B cell (primary cell): ENCODE results near the gene MPDZ. TPM values are rescaled to one million over a fixed set of nuclear protein-coding genes. Genes with fewer than 3 reads are reported as not detected.

Source experiments
- ATAC-seq: fragments of 200-7000 bp; cut with Tn5 transposase; one replicate; pipeline ENCODE4 v1.10.0; 2021; ENCODE audit warnings: low read depth, mild to moderate bottlenecking, moderate number of reproducible peaks, moderate library complexity
- CTCF ChIA-PET: fragments of 350-600 bp; sonication (Branson Sonifier 250); formaldehyde crosslinking; loops from one replicate; lab custom pipeline; 2021; ENCODE audit warnings: antibody characterized with exemption, inconsistent platforms; lab: Charles Lee
- POLR2A ChIA-PET: fragments of 350-600 bp; sonication (Branson Sonifier 250); formaldehyde crosslinking; loops from one replicate; lab custom pipeline; 2021; ENCODE audit warnings: antibody characterized with exemption; lab: Charles Lee
- DNase-seq: peaks from one replicate; pipeline ENCODE4 v3.0.0; 2013
- H2AFZ ChIP-seq: 2 replicates; pipeline ENCODE4 v1.6.1; 2012; ENCODE audit warnings: mild to moderate bottlenecking, low read depth, low read length; ENCODE audit not compliant: insufficient read depth, poor library complexity, severe bottlenecking
- H3K27ac ChIP-seq, 2 donors: 1 replicate in 1 of 2; 2 replicates in 1 of 2; pipeline ENCODE4 v1.5.1; 2012 to 2013; ENCODE audit warnings: low read length in 2 of 2, mild to moderate bottlenecking in 2 of 2, moderate library complexity in 1 of 2
- H3K27me3 ChIP-seq, 4 experiments: fragments of 200-600 bp in 1 of 4; sonication (generic) in 1 of 4; replicated peaks in 1 of 4; 1 replicate in 2 of 4; 2 replicates in 2 of 4; pipeline versions ENCODE4 v1.6.1 to v1.7.0; 2013 to 2016; ENCODE audit warnings: low read length in 3 of 4, mild to moderate bottlenecking in 2 of 4, mixed read lengths in 1 of 4, moderate library complexity in 1 of 4; ENCODE audit not compliant: insufficient read depth in 4 of 4, control insufficient read depth in 3 of 4; ENCODE audit errors: control extremely low read depth in 1 of 4
- H3K36me3 ChIP-seq, 2 experiments: replicated peaks in 1 of 2; 1 replicate in 1 of 2; 2 replicates in 1 of 2; pipeline versions ENCODE4 v1.6.1 to v1.7.1; 2013; ENCODE audit warnings: low read length in 1 of 2; ENCODE audit not compliant: insufficient read depth in 2 of 2, control insufficient read depth in 1 of 2; ENCODE audit errors: control extremely low read depth in 1 of 2, extremely low read depth in 1 of 2
- H3K4me1 ChIP-seq, 2 donors: fragments of 200-600 bp in 1 of 2; sonication (generic) in 1 of 2; 1 replicate in 1 of 2; 2 replicates in 1 of 2; pipeline versions ENCODE4 v1.5.1 to v1.6.1; 2013 to 2017; ENCODE audit warnings: low read length in 2 of 2; ENCODE audit not compliant: control insufficient read depth in 2 of 2, insufficient read depth in 2 of 2
- H3K4me2 ChIP-seq: replicated peaks from 2 replicates; pipeline ENCODE3; 2012; ENCODE audit warnings: mild to moderate bottlenecking, low read depth, low read length; ENCODE audit not compliant: poor library complexity, severe bottlenecking
- H3K4me3 ChIP-seq, 5 experiments: fragments of 200-600 bp in 1 of 5; sonication (generic) in 1 of 5; 1 replicate in 3 of 5; 2 replicates in 2 of 5; pipeline versions ENCODE4 v1.5.1 to v1.7.0; 2011 to 2016; ENCODE audit warnings: low read length in 4 of 5, mild to moderate bottlenecking in 4 of 5, low read depth in 2 of 5, control low read depth in 1 of 5, moderate library complexity in 1 of 5; ENCODE audit not compliant: insufficient read depth in 1 of 5; ENCODE audit errors: control extremely low read depth in 1 of 5, extremely low read depth in 1 of 5
- H3K79me2 ChIP-seq: fragments of 200-600 bp; sonication (generic); one replicate; pipeline ENCODE4 v1.6.0; 2016; ENCODE audit warnings: low read length; ENCODE audit not compliant: control insufficient read depth, insufficient read depth
- H3K9ac ChIP-seq: fragments of 200-600 bp; sonication (generic); 2 replicates; pipeline ENCODE4 v1.6.1; 2017; ENCODE audit warnings: mild to moderate bottlenecking, low read length, moderate library complexity
- H3K9me3 ChIP-seq, 3 donors: one replicate each; pipeline versions ENCODE4 v1.6.1 to v1.7.1; 2013; ENCODE audit warnings: low read length in 2 of 3; ENCODE audit not compliant: control insufficient read depth in 2 of 3, insufficient read depth in 1 of 3; ENCODE audit errors: control extremely low read depth in 1 of 3
- H4K20me1 ChIP-seq: 2 replicates; pipeline ENCODE4 v1.6.0; 2012; ENCODE audit warnings: mild to moderate bottlenecking, low read length; ENCODE audit not compliant: insufficient read depth, control insufficient read depth, poor library complexity, severe bottlenecking
- H3K27ac Mint-ChIP-seq: one replicate; pipeline ENCODE4 v1.8.0; 2021; ENCODE audit warnings: mixed read lengths
- H3K27me3 Mint-ChIP-seq: one replicate; pipeline ENCODE4 v1.8.0; 2021; ENCODE audit warnings: mixed read lengths
- H3K4me1 Mint-ChIP-seq: one replicate; pipeline ENCODE4 v1.8.0; 2021; ENCODE audit warnings: mixed read lengths
- H3K4me3 Mint-ChIP-seq: one replicate; pipeline ENCODE4 v1.8.0; 2021; ENCODE audit warnings: mixed read lengths
- H3K9me3 Mint-ChIP-seq: one replicate; pipeline ENCODE4 v1.8.0; 2022; ENCODE audit warnings: mixed read lengths; ENCODE audit not compliant: insufficient read depth
- EZH2 ChIP-seq: IDR thresholded peaks from 2 replicates; pipeline ENCODE4 v1.6.1; 2012; ENCODE audit warnings: borderline replicate concordance, low read depth, mild to moderate bottlenecking, moderate library complexity, low read length; ENCODE audit not compliant: insufficient read depth, poor library complexity, severe bottlenecking
- WGBS: methylation state at CpG from one replicate; pipeline ENCODE4 v1.1.5; 2013; ENCODE audit warnings: missing lambda C conversion rate; ENCODE audit not compliant: insufficient coverage; 5-methylcytosine and 5-hydroxymethylcytosine counted together
- intact Hi-C: fragments of 100-400 bp; cut with micrococcal nuclease; formaldehyde crosslinking; loops from one replicate; pipeline ENCODE4 v1.10.0; 2022
- polyA plus RNA-seq: library from polyadenylated mRNA; depleted of rRNA; stranded (reverse); fragments of >200 nt; gene quantifications from 2 replicates; pipeline ENCODE4 v1.2.3, GENCODE V29; 2012
- total RNA-seq, 2 donors: library from RNA; stranded (reverse); fragments of 120-200 nt in 1 of 2; gene quantifications; 1 replicate in 1 of 2; 2 replicates in 1 of 2; pipeline versions ENCODE4 v1.2.3 to v1.2.4, GENCODE V29; 2013 to 2022
- TF ChIP-seq, protein P1 (sequence below): fragments of 200-600 bp; IDR thresholded peaks from one replicate; pipeline ENCODE4 v1.8.0; 2022; ENCODE audit warnings: antibody characterized with exemption, mild to moderate bottlenecking

The MPDZ gene
- total and polyA plus RNA-seq, 2 donors (not counting 1 experiment from before 2014, with no cell fraction given), result not detected

DNA sequence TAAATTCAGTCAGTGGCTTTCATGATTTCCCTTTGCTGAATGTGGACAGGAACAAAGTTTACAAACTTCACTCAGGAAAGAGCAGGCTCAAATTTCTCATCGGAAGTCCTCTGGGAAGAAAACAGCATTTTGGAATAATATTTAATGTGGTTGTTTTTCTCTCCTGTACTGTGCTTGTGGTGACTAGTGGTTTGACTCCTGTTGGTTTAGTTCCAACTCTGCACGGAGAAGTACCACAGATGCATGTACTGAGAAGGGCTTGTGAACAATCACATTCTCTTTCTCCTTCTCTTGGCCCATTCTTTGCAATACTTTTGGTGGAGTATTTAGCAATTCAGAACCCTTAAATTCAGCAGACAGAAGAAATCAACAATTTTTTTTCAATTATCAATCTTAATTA lies 13.3 kb downstream of the MPDZ start:
- H3K4me3 Mint-ChIP-seq, result no peak overlapping the region
- intact Hi-C loops, result no loop called here
- H3K9ac ChIP-seq, result no peak overlapping the region

DNA sequence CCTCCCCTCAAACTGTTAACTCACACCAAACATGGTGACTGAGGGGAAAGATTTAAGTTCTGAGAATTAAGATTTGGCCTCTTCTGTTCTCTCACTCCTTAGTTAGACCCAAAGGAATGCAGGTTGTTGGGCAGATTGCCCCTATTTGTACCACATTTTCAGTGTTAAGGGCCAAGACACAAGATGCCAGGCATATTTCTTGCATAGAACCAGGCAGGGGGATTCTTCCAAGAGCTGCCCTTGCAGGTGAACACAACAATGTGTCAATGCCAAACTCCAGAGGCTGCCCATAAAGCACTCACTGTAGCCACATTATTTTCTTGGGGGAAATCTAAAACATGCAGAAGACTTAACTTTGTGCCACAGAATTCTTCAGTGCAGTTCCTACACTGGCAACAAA lies 14.7 kb downstream of the MPDZ start:
- no peak overlapping the region for H3K4me3 Mint-ChIP-seq
- no peaks in the 10 kb centered on the region for H3K4me1 ChIP-seq
- no peak overlapping the region for H3K4me3 ChIP-seq
- H3K27ac Mint-ChIP-seq, result no peak overlapping the region
- no peak for ATAC-seq
- no peak for TF ChIP-seq EZH2
- TF ChIP-seq, protein P1, sequence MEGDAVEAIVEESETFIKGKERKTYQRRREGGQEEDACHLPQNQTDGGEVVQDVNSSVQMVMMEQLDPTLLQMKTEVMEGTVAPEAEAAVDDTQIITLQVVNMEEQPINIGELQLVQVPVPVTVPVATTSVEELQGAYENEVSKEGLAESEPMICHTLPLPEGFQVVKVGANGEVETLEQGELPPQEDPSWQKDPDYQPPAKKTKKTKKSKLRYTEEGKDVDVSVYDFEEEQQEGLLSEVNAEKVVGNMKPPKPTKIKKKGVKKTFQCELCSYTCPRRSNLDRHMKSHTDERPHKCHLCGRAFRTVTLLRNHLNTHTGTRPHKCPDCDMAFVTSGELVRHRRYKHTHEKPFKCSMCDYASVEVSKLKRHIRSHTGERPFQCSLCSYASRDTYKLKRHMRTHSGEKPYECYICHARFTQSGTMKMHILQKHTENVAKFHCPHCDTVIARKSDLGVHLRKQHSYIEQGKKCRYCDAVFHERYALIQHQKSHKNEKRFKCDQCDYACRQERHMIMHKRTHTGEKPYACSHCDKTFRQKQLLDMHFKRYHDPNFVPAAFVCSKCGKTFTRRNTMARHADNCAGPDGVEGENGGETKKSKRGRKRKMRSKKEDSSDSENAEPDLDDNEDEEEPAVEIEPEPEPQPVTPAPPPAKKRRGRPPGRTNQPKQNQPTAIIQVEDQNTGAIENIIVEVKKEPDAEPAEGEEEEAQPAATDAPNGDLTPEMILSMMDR, result no peak
- no peaks in the 10 kb centered on the region for H3K9me3 Mint-ChIP-seq
- no peak overlapping the region for H3K4me2 ChIP-seq
- peaks cover 0 to 4% (median 0%) of the 10 kb centered on the region in 3 donors for H3K9me3 ChIP-seq
- POLR2A ChIA-PET, result no interaction called here
- no peak overlapping the region for H3K9ac ChIP-seq
- H3K4me1 Mint-ChIP-seq, result no peaks in the 10 kb centered on the region
- no peaks in the 10 kb centered on the region for H4K20me1 ChIP-seq
- intact Hi-C loops, result no loop called here
- no peaks in the 10 kb centered on the region for H3K36me3 ChIP-seq
- no peaks in the 10 kb centered on the region for H3K79me2 ChIP-seq
- no peak overlapping the region for H2AFZ ChIP-seq
- CTCF ChIA-PET, result no interaction called here
- no peak for DNase-seq
- no peaks in the 10 kb centered on the region for H3K27me3 Mint-ChIP-seq
- no peaks in the 10 kb centered on the region for H3K27me3 ChIP-seq
- H3K27ac ChIP-seq, result no peak overlapping the region

More for the DNA sequence above, 13.3 kb downstream of the MPDZ start:
- H3K4me3 ChIP-seq, result no peak overlapping the region
- no peak for TF ChIP-seq EZH2
- TF ChIP-seq, protein P1, result no peak
- no CpG with 5 or more reads among the region's 2 CpGs for WGBS
- POLR2A ChIA-PET, result no interaction called here
- H3K4me1 ChIP-seq, result no peaks in the 10 kb centered on the region
- H3K36me3 ChIP-seq, result no peaks in the 10 kb centered on the region
- H3K79me2 ChIP-seq, result no peaks in the 10 kb centered on the region
- H3K27ac ChIP-seq, result no peak overlapping the region
- ATAC-seq, result no peak
- Mint-ChIP-seq H3K4me1 (no peaks in the 10 kb centered on the region), H3K27me3 (no peaks in the 10 kb centered on the region), H3K27ac (no peak overlapping the region), H3K9me3 (no peaks in the 10 kb centered on the region)
- H2AFZ ChIP-seq, result no peak overlapping the region
- peaks cover 0 to 4% (median 0%) of the 10 kb centered on the region in 3 donors for H3K9me3 ChIP-seq
- no peaks in the 10 kb centered on the region for H3K27me3 ChIP-seq
- H4K20me1 ChIP-seq, result no peaks in the 10 kb centered on the region
- CTCF ChIA-PET, result no interaction called here
- H3K4me2 ChIP-seq, result no peak overlapping the region
- no peak for DNase-seq
